Natural killer cell (primary cell): ENCODE measurements around the gene PECR. TPM values are rescaled to one million over a fixed set of nuclear protein-coding genes. Genes with fewer than 3 reads are reported as not detected.

Experiments
- ATAC-seq, 3 donors: fragments of 150-1000 bp in 2 of 3; fragments of 200-7000 bp in 1 of 3; cut with Tn5 transposase; 1 replicate in 1 of 3; 2 replicates in 2 of 3; pipeline ENCODE4 v1.10.0; 2021; ENCODE audit warnings: mild to moderate bottlenecking in 2 of 3, moderate library complexity in 2 of 3
- DNase-seq, 2 donors: peaks; one replicate each; pipeline versions ENCODE4 v3.0.0 to v3.0.0-alpha.2; 2013 to 2021; ENCODE audit warnings: mixed read lengths in 1 of 2
- H3K27ac ChIP-seq: one replicate; pipeline ENCODE4 v1.5.1; 2013; ENCODE audit warnings: mild to moderate bottlenecking, low read length
- H3K27me3 ChIP-seq: one replicate; pipeline ENCODE4 v1.6.1; 2013; ENCODE audit warnings: low read length; ENCODE audit not compliant: control insufficient read depth, insufficient read depth
- H3K36me3 ChIP-seq: one replicate; pipeline ENCODE4 v1.6.1; 2013; ENCODE audit warnings: low read length; ENCODE audit not compliant: control insufficient read depth, insufficient read depth
- H3K4me1 ChIP-seq: one replicate; pipeline ENCODE4 v1.6.1; 2013; ENCODE audit warnings: low read length; ENCODE audit not compliant: control insufficient read depth, insufficient read depth
- H3K4me3 ChIP-seq: one replicate; pipeline ENCODE4 v1.5.1; 2013; ENCODE audit warnings: low read length
- H3K9me3 ChIP-seq: one replicate; pipeline ENCODE4 v1.6.1; 2013; ENCODE audit warnings: low read length; ENCODE audit not compliant: control insufficient read depth, insufficient read depth
- H3K27ac Mint-ChIP-seq, 2 donors: one replicate each; pipeline ENCODE4 v1.8.0; 2022; ENCODE audit warnings: mild to moderate bottlenecking in 2 of 2, mixed read lengths in 2 of 2, moderate library complexity in 1 of 2
- H3K27me3 Mint-ChIP-seq, 2 donors: one replicate each; pipeline ENCODE4 v1.8.0; 2022; ENCODE audit warnings: low read depth in 2 of 2, mixed read lengths in 2 of 2
- H3K36me3 Mint-ChIP-seq: one replicate; pipeline ENCODE4 v1.8.0; 2022; ENCODE audit warnings: mixed read lengths
- H3K4me1 Mint-ChIP-seq, 2 donors: one replicate each; pipeline ENCODE4 v1.8.0; 2022; ENCODE audit warnings: mixed read lengths in 2 of 2
- H3K4me3 Mint-ChIP-seq: one replicate; pipeline ENCODE4 v1.8.0; 2022; ENCODE audit warnings: mild to moderate bottlenecking, moderate library complexity, mixed read lengths
- H3K9me3 Mint-ChIP-seq, 2 donors: one replicate each; pipeline ENCODE4 v1.8.0; 2022; ENCODE audit warnings: mixed read lengths in 2 of 2
- WGBS: methylation state at CpG from one replicate; pipeline ENCODE4 v1.1.7; 2013; ENCODE audit warnings: missing lambda C conversion rate; ENCODE audit not compliant: insufficient coverage; 5-methylcytosine and 5-hydroxymethylcytosine counted together
- intact Hi-C: fragments of 100-400 bp; cut with micrococcal nuclease; formaldehyde crosslinking; loops from one replicate; pipeline ENCODE4 v1.14.2; 2022
- total RNA-seq, 4 donors: library from RNA; stranded (reverse); fragments of 120-200 nt in 1 of 4; gene quantifications; one replicate each; pipeline versions ENCODE4 v1.2.3 to v1.2.4, GENCODE V29; 2013 to 2022
- TF ChIP-seq, protein P1 (sequence below): fragments of 200-600 bp; IDR thresholded peaks from one replicate; pipeline ENCODE4 v1.8.0; 2022; ENCODE audit warnings: antibody characterized with exemption

Gene PECR
- total RNA-seq, 3 donors from 2014 or later (not counting 1 experiment from before 2014, with no cell fraction given) = 15.4 to 25.7 (median 17.5) TPM

GRCh38 chr2:216074794-216075193 is 6.8 kb downstream of the PECR start:
- Histone ChIP-seq H3K9me3 (no peaks in the 10 kb centered on the region), H3K27ac (no peak overlapping the region), H3K36me3 (peaks cover 15% of the 10 kb centered on the region), H3K4me1 (no peaks in the 10 kb centered on the region), H3K4me3 (no peak overlapping the region), H3K27me3 (no peaks in the 10 kb centered on the region)
- no peak overlapping the region for H3K4me3 Mint-ChIP-seq
- no peak for ATAC-seq
- H3K36me3 Mint-ChIP-seq = no peaks in the 10 kb centered on the region
- TF ChIP-seq, protein P1, sequence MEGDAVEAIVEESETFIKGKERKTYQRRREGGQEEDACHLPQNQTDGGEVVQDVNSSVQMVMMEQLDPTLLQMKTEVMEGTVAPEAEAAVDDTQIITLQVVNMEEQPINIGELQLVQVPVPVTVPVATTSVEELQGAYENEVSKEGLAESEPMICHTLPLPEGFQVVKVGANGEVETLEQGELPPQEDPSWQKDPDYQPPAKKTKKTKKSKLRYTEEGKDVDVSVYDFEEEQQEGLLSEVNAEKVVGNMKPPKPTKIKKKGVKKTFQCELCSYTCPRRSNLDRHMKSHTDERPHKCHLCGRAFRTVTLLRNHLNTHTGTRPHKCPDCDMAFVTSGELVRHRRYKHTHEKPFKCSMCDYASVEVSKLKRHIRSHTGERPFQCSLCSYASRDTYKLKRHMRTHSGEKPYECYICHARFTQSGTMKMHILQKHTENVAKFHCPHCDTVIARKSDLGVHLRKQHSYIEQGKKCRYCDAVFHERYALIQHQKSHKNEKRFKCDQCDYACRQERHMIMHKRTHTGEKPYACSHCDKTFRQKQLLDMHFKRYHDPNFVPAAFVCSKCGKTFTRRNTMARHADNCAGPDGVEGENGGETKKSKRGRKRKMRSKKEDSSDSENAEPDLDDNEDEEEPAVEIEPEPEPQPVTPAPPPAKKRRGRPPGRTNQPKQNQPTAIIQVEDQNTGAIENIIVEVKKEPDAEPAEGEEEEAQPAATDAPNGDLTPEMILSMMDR = no peak
- WGBS = 88% methylated on average over 1 of the region's 1 CpG
- intact Hi-C loops = no loop called here
- no peak overlapping the region for H3K27ac Mint-ChIP-seq
- H3K9me3 Mint-ChIP-seq = no peaks in the 10 kb centered on the region
- H3K4me1 Mint-ChIP-seq = peaks cover 10 to 31% of the 10 kb centered on the region in 2 donors
- no peaks in the 10 kb centered on the region for H3K27me3 Mint-ChIP-seq
- DNase-seq = no peak

GRCh38 chr2:216074380-216074779 is 7.2 kb downstream of the PECR start:
- no peak overlapping the region for H3K4me3 ChIP-seq
- H3K4me1 Mint-ChIP-seq = peaks cover 10 to 32% of the 10 kb centered on the region in 2 donors
- no peak for DNase-seq

DNA sequence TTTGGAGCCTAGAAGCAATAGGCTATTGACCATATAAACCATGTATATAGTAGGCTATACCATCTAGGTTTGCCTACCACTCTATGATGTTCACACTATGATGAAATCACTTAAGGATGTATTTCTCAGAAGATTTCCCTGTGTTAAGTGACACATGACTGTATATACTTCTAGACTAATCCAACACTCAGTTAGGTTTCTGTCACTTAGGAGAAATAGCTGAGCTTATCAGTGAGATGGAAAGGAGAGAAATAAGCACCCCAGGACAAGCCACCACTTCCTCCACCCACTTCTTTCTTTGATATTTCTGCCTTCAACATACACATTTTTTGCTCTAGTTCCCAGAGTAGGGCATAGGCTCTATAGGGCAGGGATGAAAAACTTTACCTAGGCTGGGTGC is 7.8 kb downstream of the PECR start:
- intact Hi-C loops = no loop called here
- Mint-ChIP-seq H3K36me3 (no peaks in the 10 kb centered on the region), H3K9me3 (no peaks in the 10 kb centered on the region), H3K4me1 (peaks cover 13 to 37% of the 10 kb centered on the region in 2 donors), H3K4me3 (no peak overlapping the region), H3K27ac (no peak overlapping the region), H3K27me3 (no peaks in the 10 kb centered on the region)
- TF ChIP-seq, protein P1 = no peak
- ATAC-seq (no peak), DNase-seq (no peak)
- no peak overlapping the region for H3K4me3 ChIP-seq
- H3K27ac ChIP-seq = no peak overlapping the region
- H3K36me3 ChIP-seq = peaks cover 15% of the 10 kb centered on the region
- H3K27me3 ChIP-seq = no peaks in the 10 kb centered on the region
- H3K9me3 ChIP-seq = no peaks in the 10 kb centered on the region
- no peaks in the 10 kb centered on the region for H3K4me1 ChIP-seq

More at GRCh38 chr2:216074380-216074779, 7.2 kb downstream of the PECR start:
- Mint-ChIP-seq H3K27me3 (no peaks in the 10 kb centered on the region), H3K9me3 (no peaks in the 10 kb centered on the region), H3K36me3 (no peaks in the 10 kb centered on the region), H3K4me3 (no peak overlapping the region), H3K27ac (no peak overlapping the region)
- no peaks in the 10 kb centered on the region for H3K27me3 ChIP-seq
- WGBS = no CpG with 5 or more reads among the region's 1 CpG
- H3K36me3 ChIP-seq = peaks cover 15% of the 10 kb centered on the region
- no peaks in the 10 kb centered on the region for H3K4me1 ChIP-seq
- H3K9me3 ChIP-seq = no peaks in the 10 kb centered on the region
- no peak overlapping the region for H3K27ac ChIP-seq
- intact Hi-C loops = no loop called here
- TF ChIP-seq, protein P1 = no peak
- no peak for ATAC-seq

DNA sequence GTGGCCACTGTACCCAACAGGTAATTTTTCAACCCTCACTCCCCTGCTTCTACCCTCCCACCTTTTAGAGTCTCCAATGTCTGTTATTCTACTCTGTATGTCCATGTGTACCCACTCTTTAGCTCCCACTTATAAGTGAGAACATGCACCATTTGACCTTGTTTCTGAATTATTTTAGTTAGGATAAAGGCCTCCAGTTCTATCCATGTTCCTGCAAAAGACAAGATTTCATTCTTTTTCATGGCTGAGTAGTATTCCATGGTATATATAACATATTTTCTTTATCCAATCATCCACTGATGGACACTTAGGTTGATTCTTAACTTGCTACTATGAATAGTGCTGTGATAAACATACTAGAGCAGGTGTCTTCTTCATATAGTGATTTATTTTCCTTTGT is 9.1 kb downstream of the PECR start:
- Mint-ChIP-seq H3K27ac (no peak overlapping the region), H3K36me3 (no peaks in the 10 kb centered on the region), H3K4me3 (no peak overlapping the region), H3K9me3 (no peaks in the 10 kb centered on the region), H3K4me1 (peaks cover 13 to 42% of the 10 kb centered on the region in 2 donors), H3K27me3 (no peaks in the 10 kb centered on the region)
- intact Hi-C loops = no loop called here
- H3K9me3 ChIP-seq = no peaks in the 10 kb centered on the region
- peaks cover 15% of the 10 kb centered on the region for H3K36me3 ChIP-seq
- no peak for ATAC-seq
- TF ChIP-seq, protein P1 = no peak
- H3K27me3 ChIP-seq = no peaks in the 10 kb centered on the region
- H3K4me3 ChIP-seq = no peak overlapping the region
- no peak for DNase-seq
- H3K4me1 ChIP-seq = no peaks in the 10 kb centered on the region
- no peak overlapping the region for H3K27ac ChIP-seq
